ENCODE measurements around the gene CAST.

DNA sequence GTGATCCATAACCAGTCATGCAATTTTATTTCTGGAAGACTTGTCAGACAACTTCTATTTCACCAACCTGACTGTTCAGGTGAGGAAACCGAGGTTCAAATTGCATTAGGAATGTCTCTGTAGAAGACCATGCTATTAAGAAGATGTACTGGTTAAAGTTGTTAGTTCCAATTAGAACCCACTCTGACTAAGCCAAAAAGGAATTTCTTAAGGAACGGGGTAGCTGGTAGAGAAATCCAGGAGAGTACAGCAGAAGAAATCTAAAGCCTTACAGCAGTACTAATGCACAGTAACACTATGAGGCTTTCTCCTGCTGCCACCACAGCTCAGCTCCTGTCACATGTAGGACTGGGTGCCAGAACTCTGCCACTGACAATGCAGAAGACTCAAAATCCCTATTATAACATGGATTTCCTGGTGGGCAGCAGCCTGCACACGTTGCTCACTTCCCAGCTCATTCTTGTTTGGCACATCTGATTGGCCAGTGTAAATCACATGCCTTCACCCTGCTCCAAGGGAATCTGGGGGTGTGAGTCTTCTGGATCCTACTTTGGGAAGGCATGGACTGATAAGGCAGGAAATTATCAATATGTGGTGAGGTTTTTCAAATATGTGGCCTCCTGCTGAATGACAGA lies 37.1 kb downstream of the CAST start:
- TF ChIP-seq, protein P1, sequence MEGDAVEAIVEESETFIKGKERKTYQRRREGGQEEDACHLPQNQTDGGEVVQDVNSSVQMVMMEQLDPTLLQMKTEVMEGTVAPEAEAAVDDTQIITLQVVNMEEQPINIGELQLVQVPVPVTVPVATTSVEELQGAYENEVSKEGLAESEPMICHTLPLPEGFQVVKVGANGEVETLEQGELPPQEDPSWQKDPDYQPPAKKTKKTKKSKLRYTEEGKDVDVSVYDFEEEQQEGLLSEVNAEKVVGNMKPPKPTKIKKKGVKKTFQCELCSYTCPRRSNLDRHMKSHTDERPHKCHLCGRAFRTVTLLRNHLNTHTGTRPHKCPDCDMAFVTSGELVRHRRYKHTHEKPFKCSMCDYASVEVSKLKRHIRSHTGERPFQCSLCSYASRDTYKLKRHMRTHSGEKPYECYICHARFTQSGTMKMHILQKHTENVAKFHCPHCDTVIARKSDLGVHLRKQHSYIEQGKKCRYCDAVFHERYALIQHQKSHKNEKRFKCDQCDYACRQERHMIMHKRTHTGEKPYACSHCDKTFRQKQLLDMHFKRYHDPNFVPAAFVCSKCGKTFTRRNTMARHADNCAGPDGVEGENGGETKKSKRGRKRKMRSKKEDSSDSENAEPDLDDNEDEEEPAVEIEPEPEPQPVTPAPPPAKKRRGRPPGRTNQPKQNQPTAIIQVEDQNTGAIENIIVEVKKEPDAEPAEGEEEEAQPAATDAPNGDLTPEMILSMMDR (IDR thresholded peaks at IDR 0.05) = no peak
- TF ChIP-seq POLR2A (IDR thresholded peaks at IDR 0.05) = no peak
